Mucosa of descending colon (tissue), 3 donors: Measurements from ENCODE around the gene NUDT3. TPM values are rescaled to one million over a fixed set of nuclear protein-coding genes. Genes with fewer than 3 reads are reported as not detected.

Experiments
- ATAC-seq: fragments of 200-7000 bp; cut with Tn5 transposase; one replicate; pipeline ENCODE4 v1.9.1; 2020; ENCODE audit warnings: mild to moderate bottlenecking, moderate library complexity
- DNase-seq, 3 donors: peaks; one replicate each; pipeline ENCODE4 v3.0.0-alpha.2; 2020
- H3K36me3 ChIP-seq: fragments of 200-600 bp; one replicate; pipeline ENCODE4 v1.8.0; 2021; ENCODE audit warnings: low read depth, mild to moderate bottlenecking
- H3K4me1 ChIP-seq: fragments of 200-600 bp; one replicate; pipeline ENCODE4 v1.8.0; 2021; ENCODE audit warnings: low read depth, mild to moderate bottlenecking
- H3K4me3 ChIP-seq: fragments of 200-600 bp; one replicate; pipeline ENCODE4 v1.8.0; 2021; ENCODE audit warnings: mild to moderate bottlenecking
- H3K9me3 ChIP-seq: fragments of 200-600 bp; one replicate; pipeline ENCODE4 v1.8.0; 2021; ENCODE audit warnings: mild to moderate bottlenecking
- intact Hi-C, 2 donors: fragments of 100-400 bp; cut with DNase I in 1 of 2; cut with micrococcal nuclease in 1 of 2; formaldehyde crosslinking; loops; one replicate each; pipeline versions ENCODE4 v1.11.0 to v1.11.1; 2022; cut with DNase I, micrococcal nuclease
- total RNA-seq, 3 donors: library from RNA; stranded (reverse); fragmentation: NEBNext Ultra II Directional in 2 of 3; extraction: Animal tissue kit (Norgen Biotek cat#: 25700) in 2 of 3; gene quantifications; one replicate each; pipeline versions ENCODE4 v1.2.1 to v1.2.4, GENCODE V29; 2021 to 2023
- TF ChIP-seq, protein P1 (sequence below): fragments of 200-600 bp; IDR thresholded peaks from one replicate; pipeline ENCODE4 v1.8.0; 2022; ENCODE audit warnings: antibody characterized with exemption, mild to moderate bottlenecking
- donor health status: DM: no; HTN: no; CAD: no; lungs with moderate emphysema.
- donor health status: DM: no; HTN: no; CAD: no.
- donor health status: DM: no; HTN: yes; CAD: no.

Gene NUDT3
- total RNA-seq, 3 donors from 2014 or later = 19.1 to 48.7 (median 26.7) TPM

DNA sequence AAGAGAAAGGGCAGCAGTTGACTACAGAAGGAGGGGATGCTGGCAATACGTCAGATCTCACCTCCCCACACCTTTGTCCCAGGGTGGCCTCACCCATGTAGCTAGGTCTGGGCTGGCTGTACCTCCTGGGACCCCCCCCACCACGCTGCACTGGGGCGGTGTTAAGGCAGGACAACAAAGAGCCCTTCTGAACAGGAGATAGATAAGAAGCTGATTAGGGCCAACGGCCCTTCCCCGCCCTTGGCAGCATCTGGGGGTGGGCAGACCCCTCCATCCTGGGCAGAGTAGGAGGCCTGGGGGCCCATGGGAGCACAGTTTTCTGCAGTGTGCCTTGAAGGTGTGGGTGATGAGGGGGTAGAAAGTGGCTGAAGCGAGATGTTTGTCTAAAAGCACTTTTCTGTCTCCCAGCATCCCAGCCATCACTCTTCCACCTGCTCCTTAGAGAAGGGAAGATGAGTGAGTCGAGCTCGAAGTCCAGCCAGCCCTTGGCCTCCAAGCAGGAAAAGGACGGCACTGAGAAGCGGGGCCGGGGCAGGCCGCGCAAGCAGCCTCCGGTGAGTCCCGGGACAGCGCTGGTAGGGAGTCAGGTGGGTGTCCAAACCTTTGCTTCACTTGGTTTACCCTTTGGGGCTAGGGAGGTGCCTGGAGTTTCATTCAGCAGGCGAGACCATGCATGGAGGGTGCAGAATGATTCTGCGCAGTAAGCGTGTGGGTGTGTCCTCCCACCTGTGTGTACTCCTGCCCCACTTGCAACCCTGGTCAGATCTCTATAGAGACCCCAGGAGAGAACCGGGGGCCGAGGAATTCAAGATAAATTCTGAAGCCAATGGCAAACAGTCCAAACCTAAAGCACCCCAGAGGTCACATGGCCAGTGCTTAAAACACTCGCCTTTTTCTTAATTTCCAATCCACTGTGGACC, 151.9 kb downstream of the NUDT3 start:
- no peak for ATAC-seq
- TF ChIP-seq, protein P1, sequence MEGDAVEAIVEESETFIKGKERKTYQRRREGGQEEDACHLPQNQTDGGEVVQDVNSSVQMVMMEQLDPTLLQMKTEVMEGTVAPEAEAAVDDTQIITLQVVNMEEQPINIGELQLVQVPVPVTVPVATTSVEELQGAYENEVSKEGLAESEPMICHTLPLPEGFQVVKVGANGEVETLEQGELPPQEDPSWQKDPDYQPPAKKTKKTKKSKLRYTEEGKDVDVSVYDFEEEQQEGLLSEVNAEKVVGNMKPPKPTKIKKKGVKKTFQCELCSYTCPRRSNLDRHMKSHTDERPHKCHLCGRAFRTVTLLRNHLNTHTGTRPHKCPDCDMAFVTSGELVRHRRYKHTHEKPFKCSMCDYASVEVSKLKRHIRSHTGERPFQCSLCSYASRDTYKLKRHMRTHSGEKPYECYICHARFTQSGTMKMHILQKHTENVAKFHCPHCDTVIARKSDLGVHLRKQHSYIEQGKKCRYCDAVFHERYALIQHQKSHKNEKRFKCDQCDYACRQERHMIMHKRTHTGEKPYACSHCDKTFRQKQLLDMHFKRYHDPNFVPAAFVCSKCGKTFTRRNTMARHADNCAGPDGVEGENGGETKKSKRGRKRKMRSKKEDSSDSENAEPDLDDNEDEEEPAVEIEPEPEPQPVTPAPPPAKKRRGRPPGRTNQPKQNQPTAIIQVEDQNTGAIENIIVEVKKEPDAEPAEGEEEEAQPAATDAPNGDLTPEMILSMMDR = no peak
- no peak overlapping the region for H3K4me3 ChIP-seq
- H3K36me3 ChIP-seq = no peaks in the 10 kb centered on the region
- intact Hi-C loops = loop anchor here (10.0 kb wide), 1 partner anchor 174 kb away; no protein-coding TSS in a partner anchor
- no peaks in the 10 kb centered on the region for H3K9me3 ChIP-seq
- peaks cover 6% of the 10 kb centered on the region for H3K4me1 ChIP-seq
- DNase-seq = peak in 1 of 3 donors; percentile 48

DNA sequence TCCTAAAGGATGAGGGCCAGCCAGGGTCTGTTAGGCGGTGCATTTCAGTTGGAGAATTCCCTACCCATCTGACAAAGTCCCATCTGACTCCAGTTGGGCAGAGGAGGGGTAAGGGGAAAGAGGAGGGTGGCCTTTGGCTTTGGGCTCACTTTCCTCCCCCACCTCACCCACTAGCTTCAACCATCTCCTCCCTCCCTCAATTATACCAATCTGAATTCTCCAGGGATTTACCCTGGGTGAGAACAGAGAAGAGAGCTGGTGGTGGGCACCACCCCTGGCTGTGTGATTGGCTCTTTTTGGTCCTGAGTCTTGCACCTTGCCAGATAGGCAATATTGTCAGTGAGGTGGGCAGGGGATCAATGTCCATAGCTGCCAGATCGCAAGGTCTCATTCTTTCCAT, 152.6 kb downstream of the NUDT3 start:
- no peak for ATAC-seq
- H3K36me3 ChIP-seq = no peaks in the 10 kb centered on the region
- H3K4me3 ChIP-seq = no peak overlapping the region
- no peaks in the 10 kb centered on the region for H3K9me3 ChIP-seq
- DNase-seq = no peak
- TF ChIP-seq, protein P1 = no peak
- intact Hi-C loops = loop anchor here (10.0 kb wide), 1 partner anchor 175 kb away; no protein-coding TSS in a partner anchor
- peaks cover 6% of the 10 kb centered on the region for H3K4me1 ChIP-seq

DNA sequence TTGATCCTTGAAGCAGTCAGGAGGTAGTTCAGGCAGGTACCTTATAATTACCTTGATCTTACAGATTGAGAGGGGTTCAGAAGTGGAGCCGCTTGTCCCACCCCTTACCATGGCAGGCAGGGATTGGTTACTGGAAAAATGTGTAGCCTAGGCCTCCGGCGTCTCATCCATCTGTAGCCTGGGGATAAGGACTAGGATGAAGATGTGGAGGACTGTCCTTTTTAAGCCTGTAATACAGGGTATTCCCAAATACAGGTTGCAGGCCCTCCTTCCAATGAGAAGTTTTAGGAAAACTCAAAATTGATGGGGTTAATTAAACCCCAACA, 153.0 kb downstream of the NUDT3 start:
- TF ChIP-seq, protein P1 = no peak
- intact Hi-C loops = no loop called here
- Histone ChIP-seq H3K9me3 (no peaks in the 10 kb centered on the region), H3K36me3 (no peaks in the 10 kb centered on the region), H3K4me3 (no peak overlapping the region), H3K4me1 (peaks cover 6% of the 10 kb centered on the region)
- ATAC-seq (no peak), DNase-seq (peak in 1 of 3 donors; percentile 21)

DNA sequence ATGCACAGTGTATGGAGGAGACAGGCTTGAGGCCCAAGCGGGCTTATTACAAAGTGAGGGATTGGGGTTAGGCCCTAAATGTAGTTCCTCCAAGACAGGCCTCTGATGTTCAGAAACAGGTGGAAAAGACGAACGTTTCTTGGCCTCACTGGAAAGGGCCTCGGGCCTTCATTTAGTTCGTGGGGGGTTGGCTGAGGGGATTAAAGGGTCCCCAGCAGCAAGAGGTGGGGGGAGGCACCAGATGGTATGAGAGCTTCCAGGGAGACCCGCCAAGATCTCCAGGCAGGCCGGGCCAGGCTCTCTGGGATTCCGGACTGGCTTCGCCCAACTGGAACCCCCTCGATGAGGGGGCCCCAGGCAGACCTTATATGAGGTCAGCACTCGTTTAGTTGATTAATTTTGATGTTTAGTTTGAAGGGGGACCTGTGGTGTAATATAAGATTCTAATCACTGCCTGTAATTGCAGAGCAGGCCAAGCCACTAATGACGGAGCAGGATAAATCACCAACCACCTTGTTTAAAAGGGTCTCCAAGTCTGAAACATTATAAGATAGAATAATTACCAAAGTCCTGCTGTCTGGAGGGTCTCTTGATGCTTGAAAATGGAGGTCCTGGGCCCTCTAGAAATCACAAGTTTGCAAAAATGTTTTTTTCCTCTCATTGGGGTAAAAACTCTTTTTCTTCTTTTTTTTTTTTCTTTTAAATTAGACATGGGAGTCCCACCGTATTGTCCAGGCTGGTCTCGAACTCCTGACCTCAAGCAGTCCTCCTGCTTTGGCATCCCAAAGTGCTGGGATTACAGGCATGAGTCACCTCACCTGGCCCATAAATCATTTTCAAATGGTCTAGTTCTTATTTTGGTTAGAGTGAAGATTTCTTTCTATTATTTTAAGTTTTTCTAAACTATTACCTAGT, 153.6 kb downstream of the NUDT3 start:
- DNase-seq (peak in 1 of 3 donors; percentile 45), ATAC-seq (no peak)
- Histone ChIP-seq H3K36me3 (no peaks in the 10 kb centered on the region), H3K4me3 (no peak overlapping the region), H3K4me1 (no peaks in the 10 kb centered on the region), H3K9me3 (no peaks in the 10 kb centered on the region)
- intact Hi-C loops = no loop called here
- TF ChIP-seq, protein P1 = no peak

DNA sequence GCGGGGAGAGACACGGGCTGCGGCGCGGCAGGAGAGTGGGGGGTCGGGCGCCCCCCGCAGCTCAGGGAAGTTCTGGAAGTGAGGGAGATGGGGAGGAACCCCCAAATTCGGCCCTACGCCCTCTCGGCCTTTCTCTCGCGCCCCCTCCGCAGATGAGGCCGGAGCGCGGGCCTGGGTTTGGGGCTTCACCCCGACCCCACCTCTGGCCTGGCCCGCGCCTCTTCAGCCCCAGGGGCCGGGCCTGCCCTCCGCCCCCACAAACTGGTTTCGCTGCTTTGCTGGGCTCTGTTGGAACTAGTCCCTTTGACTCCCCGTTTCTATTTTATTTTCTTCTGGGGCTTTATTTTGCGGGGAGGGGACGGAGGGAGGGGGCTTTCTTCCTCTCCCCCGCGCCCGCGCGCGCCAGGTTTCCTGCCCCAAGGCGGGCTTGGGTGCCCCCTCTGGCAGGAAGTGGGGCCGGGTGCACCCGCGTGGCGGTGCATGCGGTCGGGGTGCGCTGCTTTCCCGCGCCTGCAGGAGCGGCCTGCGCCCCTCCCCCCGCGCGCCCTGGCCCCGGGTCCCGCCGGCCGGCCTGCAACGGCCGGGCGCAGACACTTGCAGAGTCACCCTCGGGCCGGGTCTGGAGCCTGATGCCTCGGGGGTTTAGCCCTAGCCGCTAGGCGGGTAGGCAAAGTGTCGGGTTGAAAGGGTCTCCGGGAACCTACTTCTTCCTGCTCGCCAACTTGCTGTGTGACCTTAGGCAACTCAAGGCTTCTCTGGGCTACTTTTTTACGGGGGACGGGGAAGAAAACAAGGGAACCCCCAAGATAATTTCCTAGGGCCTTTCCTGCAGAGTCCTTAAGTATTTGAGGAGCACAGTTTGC, 154.5 kb downstream of the NUDT3 start:
- peak; percentile 17 for ATAC-seq
- peak; percentile 62 to 83 (median 78) for DNase-seq
- H3K9me3 ChIP-seq = no peaks in the 10 kb centered on the region
- H3K36me3 ChIP-seq = no peaks in the 10 kb centered on the region
- TF ChIP-seq, protein P1 = no peak
- H3K4me1 ChIP-seq = no peaks in the 10 kb centered on the region
- intact Hi-C loops = no loop called here
- H3K4me3 ChIP-seq = peak overlapping the region; percentile 50
